Measurements from ENCODE around the gene SDK1.
"Not testable (repeated sequence)": the region's sequence is repeated elsewhere in the genome, so short reads cannot be mapped to it uniquely, and the experiment has no call there.

SDK1 gene

DNA sequence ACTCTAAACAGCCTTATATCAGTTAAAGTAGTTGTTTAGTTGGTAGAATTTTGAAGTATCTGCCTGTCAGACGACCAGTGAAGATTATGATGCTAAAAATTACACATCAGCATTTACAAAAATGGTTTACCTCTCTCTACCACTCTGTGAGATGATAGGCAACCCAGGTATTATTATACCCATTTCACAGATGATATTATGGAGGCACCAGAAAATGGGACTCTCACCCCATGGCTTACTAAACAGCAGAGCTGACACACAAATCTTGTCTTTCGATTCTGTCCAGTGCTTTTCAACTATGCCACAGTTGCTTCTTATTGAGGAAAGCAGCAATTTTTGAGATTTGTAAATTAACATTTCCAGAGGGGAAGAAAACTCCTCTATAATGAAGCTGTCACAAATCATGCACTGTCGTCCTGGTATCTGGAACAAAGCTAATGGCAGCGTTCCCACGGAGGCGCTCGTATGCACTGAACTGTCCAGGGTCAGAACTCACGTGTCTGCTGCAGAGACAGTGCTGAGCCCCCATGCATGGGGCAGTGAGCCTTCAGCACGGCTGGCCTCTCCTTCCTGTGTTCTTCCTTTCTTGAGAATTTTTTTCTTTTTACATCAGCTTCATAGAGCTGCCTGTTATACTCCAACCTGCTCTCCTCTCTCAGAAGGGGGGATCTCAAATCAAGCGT is 381.1 kb downstream of the SDK1 start:
- DNase-seq = no peak

DNA sequence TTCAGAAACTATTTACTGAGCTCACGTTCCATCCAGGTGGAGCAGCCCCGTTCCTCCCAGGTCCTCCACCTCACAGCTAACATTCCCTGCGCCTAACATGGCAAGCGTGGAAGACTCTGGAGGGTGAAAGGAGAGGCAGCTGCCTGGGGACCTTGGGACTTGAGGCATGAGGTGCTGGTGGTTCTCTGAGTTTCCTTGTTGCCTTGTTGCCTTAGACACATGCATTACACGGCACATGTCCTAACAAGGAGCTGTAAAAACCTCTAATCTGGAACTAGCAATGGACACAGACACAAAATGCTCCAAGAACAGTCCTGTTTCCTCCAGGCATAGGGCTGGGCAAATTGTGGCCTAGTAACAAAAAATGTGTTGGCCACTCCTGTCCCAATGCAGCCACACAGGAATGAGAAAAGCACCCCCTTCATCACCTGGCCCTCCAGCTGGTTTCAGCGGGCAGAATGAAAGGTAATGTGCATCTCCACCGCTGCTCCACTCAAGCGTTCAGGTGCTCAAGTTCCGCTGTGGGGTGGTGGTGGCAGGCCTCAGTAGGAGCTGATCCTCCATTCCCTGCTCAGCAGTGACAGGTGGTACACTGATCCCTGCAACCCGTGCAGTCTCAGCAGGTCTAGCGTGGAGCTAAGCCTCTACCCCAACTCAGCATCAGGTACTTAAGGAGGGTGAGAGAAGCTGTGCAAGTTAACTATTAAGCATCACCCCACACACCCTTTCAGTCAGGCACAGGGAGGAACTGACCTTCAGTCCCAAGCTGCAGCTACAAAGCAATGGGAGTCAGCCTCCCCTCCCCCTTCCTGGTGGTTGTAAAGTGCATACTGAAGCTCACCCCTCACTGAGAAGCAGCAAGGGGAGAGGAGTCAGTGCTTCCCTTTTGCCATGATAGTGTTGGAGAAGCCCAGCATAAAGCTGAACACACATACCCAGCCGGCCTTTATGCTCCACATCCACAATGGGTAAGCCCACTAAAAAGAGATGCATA is 382.8 kb downstream of the SDK1 start:
- DNase-seq = no peak

DNA sequence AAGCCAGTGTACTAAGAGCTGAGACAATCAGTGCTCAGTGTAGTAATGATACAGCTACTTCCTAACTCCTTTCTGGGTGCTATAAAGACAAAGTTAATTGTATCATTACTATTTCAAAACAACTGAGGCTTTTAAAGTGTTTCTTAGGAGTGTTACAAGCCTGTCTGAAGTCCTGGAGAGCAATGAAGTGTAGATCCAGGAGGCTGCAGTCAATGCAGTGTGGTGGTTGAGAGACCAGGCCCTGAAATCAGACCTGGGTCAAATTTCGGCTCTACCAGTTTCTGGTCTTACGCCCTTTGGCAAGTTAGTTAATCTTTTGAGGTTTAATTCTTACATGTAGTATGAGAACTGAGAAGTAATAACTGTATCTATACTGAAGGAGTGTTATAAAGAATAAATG is 387.0 kb downstream of the SDK1 start:
- no peak for DNase-seq

DNA sequence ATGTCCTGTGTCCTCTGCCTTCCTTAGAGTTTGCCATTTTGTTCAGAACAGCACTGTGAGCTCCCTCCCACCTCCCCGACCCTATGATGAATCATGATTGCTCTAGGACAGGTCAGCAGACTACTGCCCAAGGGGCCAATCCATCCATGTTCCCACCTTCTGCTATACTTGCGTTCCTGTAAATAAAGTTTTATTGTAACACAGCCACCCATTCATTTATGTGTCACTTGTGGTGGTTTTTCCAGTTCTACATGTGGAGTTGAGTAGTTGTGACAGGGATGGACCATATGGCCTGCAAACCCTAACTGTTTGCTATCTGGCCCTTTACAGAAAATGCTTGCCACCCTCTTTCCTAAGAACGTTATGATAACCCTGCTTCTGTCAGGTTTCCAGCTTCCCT is 387.8 kb downstream of the SDK1 start:
- DNase-seq = no peak

DNA sequence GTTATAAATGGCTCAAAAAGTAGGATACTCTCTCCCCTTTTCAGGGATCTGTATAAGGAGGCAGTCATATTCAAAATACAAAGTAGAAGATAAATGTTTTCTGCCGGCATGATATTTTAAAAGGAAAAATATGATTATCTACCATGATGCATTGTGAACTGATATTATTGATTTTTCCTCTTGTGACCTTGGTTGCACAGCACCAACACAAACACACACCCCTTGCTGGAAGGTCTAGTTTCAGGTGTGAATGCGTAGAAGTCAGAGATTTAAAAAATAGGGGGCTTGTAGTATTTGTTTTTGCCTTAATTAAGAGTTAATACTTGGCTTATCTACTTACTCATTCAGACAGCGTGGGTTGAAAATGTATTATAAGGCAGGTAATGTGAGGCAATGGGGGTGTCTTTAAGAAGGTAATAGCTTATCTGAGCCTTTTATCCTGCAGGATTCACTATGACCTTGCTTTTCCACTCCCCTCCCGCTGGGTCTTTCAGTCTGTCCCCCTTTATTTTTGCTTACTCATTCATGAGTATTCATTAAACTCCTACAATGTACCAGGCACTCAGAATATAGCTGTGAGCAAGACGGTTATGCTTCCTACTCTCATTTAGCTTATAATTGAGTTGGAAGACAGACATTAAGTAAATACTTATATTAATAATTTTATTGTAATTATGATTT is 390.6 kb downstream of the SDK1 start:
- DNase-seq = no peak

DNA sequence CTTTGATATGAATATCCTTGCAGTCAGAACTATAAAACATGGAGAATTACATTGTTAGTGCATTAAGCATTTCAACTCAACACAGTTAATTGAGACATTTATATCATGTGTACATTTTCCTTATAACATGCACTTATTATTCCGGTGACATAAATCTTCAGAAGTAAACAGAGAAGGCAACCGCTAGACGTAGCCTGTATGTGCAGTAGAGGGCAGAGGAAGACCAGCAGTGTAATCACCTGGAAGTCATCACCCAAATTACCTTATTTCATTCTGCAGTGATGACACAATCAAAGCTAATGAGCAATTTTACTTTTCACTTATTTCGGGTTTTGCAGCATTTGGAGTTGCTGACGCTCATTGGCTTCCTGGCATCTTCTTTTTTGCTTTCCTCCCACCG is 394.6 kb downstream of the SDK1 start:
- no peak for DNase-seq

DNA sequence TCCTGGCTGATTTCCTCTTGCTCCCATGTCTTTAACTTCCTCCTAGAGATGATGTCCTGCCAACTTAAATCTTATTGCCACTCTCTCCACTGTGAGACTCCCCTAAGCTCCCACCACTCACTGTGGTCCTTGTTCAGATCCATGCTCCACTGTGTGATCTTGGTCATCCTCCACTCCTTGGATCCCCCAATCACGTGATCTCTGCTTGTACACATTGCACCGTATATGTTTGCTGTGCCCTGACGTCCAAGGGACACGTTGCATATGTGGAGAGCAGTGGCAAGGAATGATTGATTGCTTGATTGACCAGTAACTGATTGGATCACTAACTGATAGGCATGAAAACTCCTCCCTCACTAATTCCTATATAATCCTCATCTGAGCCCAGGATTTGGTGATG is 395.1 kb downstream of the SDK1 start:
- DNase-seq = no peak

DNA sequence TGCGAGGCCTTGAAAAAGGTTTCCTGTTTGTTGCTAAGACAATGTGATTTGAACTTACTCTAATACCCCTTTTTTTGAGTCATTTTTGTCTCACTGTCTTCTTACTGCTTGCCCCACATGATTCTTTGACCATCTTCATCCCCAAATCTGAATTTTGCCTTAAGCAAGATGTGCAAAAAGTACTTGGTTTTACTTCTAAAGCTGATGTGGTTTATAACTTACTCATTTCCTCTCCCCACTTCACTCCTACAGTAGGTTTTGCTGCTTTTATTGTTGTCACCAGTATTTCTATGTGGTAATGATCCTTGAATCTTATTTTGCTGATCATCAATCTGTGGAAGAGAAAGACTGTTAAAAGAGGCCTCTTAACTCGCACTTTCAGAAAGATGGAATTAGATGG is 396.4 kb downstream of the SDK1 start:
- DNase-seq = no peak

DNA sequence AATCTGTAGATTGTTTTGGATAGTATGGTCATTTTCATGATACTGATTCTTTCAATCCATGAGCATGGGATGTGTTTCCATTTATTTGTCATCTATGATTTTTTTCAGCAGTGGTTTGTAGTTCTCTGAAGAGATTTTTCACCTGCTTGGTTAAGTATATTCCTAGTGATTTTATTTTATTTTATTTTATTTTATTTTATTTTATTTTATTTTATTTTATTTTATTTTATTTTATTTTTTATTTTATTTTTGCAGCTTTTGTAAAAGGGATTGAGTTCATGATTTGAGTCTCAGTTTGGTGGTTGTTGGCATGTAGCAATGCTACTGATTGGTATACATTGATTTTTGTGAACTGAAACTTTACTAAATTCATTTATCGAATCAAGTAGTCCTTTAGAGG is 404.2 kb downstream of the SDK1 start:
- DNase-seq = no peak

DNA sequence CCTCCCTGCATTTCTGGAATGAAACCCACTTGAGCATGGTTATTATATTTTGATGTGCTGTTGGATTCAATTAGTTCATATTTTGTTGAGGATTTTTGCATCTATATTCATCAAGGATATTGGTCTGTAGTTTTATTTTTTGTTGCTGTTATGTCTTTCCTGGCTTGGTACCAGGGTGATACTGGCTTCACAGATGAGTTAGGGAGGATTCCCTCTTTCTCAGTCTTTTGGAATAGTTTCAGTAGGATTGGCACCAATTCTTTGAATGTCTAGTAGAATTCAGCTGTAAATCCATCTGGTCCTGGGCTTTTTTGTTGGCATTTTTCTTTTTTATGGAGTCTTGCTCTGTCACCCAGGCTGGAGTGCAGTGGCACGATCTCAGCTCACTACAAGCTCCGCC is 405.0 kb downstream of the SDK1 start:
- DNase-seq = not testable (repeated sequence)

DNA sequence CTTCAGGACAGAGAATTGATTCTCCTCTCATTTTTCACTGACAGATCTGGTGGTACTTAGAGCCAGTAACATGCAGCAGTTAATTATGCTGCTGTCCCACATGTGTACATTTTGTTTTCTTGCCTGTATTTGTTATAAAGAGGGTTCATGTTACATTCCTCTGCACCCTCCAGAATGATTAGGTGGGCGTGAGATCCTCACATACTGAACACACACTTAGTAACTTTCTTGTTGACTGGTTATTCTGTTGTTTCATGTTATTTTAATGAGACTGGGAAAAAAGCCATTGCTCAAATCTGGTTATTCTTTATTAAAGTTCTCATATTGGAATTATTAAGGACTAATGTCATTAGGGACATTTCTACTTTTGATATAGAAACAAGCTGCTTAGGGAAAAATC is 409.1 kb downstream of the SDK1 start:
- DNase-seq = no peak

DNA sequence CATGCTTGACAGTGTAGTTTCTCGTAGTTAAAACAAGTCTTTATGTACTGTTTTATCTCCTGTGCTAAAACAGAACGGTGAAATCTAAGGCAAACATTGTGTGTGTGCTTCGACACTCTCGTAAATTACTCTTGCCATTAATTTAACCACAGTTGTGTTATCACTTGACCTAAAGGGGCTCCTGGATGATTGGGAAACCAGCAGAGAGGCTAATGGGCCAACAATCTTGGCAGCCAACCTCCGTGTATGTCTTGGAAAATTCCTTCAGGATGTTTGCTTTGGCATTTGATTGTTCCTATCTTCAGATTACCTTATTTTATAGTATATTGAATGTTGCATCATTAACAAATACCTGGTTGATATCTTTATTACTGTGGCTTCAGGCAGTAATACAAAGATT is 409.5 kb downstream of the SDK1 start:
- no peak for DNase-seq

DNA sequence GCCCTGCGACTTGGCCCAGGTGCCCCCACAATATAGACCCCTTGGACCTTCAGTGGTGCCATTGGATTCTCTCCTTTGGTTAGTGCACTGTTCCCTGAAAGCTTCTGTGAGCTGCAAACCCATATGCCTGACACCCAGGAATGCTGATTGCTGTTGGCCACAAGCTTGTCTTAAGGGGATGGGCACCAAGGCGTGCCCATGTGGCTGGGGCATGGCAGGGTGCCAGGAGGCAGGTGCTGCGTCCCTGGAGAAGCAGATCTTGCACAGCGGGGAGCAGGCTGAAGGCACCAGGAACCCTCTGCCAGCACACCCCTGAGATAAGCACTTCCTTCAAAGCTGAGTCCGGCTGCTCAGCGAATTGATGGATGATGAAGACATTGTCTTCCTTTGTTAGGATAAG is 411.8 kb downstream of the SDK1 start:
- DNase-seq = no peak

DNA sequence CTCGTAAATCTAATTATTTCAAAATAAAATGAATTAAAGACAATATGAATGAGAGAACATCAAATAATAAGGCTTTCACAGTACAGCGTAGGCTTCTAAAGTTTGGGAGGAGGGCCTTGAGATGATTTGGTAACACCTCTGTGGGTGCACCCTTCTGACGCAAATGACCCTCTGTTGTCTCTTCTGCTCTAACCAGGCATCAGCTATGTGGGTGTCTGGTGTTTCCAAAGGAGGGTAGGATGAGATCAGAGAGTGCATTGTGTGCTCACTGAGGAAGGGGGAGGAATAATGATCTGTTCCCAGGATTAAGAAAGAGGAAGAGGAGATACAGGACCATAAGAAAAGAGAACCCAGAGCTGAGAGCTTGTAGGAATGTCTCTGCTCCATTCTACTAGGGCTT is 420.4 kb downstream of the SDK1 start:
- no peak for DNase-seq

DNA sequence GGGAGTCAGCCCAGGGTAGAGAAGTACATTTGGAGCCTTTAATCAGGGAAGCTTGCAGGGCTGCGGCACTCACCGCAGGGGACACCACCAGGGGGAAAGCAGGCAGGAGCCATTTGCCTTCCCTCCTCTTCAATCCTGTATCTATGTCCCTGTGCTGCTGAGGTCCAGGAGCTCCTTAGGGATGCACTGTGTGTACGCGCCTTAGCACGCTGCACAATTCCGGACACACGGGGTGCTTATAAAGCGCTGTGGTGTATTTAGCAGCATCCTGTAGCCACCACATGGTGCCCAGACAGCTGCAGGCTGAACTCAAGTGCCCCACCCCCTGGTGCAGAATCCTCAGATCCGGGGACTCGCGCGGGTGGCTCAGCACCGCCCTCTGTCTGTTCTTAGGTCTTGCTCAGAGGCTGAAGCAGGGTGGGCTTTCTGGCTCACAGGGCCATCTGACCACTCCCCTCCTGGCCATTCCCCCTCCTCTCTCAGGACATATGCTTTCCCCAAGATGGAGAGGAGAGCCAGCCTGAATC is 421.4 kb downstream of the SDK1 start:
- DNase-seq = no peak

DNA sequence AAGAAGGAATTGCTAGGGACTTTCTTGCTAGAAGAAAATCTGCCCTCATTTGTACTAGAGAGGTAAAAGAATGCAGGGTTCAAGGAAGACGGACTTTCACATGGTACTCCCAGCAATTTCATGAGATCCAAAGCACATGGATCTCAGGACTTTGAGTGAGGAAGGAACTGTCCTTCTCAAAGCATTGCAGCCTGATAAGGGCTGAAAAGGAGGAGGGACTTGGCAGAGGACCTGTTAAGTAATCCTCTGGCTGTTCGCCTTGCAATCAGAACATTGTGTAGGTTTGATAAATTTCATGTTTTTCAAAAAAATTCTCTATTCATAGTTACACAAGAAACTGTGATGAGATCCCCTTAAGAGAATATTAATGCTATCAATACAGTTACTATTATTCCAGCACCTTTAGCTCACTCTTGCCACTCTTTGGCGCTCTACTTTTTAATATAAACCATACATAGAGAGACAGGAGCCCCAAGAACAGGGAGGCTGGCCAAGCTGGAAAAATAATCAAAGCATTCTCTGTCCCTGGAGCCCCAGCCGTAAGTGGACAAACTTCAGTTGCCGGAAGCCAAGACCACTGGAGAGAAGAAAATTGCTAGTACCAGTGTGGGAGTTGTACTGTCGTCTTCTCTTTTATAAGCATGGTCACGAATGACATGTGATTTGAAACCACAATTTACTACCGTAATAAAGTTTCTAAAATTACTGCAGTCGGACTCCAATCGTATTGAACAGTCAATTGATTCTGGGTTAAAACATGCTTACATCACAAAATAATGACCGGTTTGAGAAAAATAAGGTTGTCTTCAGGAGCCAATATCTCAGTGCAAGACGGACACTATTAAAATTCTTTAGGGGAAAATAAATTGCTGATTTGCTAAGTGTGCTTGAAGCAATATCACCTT is 424.4 kb downstream of the SDK1 start:
- no peak for DNase-seq

DNA sequence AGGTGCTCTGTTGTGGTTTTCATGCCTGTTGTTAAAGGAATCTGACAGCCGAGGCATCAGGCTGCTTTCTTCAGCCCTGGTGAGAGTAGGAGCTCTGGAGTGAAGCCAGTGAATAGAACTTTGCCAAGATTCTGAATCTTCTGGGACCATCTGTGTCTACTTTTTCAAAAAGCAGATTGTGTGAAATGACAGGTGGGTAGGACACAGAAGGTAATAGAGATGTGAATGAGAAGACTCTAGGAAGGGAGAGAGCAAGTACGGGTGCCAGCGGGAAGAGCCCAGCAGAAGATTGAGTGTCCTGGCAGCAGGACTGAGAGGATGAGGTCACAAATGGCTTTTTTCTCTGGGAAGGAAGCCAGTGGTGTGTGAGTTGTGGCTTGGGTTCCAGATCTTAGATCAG is 429.2 kb downstream of the SDK1 start:
- DNase-seq = no peak

DNA sequence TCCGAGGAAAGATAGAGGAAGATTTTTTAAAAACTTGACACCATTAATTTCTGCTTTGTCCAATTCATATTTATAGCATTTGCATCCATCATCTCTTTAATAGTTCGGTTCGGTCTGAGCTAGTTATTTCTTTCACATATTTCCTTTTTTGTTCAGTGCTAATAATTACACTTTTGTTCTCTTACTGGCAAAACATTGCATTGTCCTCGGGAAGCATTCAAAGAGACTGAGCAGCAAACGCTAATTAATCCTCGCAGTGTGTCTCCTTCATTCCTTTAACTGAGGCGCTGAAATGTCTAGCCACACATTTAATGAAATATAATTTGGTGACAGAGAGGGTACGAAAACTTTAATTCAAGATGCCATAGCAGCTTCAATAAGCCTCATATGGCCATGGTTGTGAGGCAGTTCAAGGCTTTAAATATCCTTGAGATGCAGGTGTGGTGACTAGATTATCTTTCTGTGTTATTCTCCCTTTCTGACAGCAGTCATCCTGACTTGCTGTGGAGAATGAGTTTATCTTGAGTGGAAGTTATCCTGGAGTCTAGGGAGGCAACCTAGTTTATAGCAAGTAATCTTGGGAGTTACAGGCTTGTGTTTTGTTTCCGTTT is 431.4 kb downstream of the SDK1 start:
- DNase-seq = no peak

DNA sequence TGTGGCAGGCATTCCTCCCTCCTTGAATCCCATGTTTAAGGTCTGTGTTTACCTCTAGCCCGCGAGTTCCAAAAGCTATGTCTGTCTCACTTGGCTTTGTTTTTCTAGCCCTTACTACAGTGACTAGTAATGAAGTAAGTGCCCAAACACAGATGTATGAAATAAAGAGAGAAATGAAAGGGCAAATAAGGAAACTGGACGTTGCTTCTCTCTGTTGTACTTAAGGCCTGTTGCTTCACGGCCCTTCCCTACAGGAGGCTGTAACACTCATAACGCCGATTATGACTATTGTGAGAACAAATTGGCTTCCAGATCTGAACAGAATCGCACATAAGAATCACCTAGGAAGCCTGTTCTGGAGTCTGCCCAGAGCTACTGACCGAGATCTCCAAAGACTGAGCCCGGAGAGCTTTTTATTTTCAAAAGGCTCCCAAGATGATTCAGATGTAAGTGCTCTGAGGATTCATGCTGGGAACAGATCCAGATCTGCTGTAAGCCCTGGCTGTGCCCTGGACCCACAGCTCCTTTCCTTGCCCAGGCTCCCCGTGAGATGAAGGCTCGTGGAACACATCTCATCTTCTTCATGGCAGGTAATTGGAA is 432.6 kb downstream of the SDK1 start:
- DNase-seq = no peak

DNA sequence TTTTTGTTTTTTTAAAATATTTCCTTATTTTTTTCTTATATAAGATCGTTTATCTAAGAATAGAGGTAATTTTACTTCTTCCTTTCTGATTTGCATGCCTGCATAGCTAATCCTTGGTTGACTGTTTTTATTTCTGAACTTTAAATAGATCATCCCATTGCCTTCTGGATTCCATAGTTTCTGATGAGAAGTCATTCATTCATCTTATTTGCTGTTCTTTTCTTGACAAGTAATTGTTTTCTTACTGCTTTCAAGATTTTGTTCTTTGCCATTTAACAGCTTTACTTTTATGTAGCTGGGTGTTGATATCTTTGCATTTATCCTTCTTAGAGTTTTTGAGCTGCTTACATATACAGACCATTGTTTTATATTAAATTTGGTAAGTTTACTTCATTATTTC is 437.9 kb downstream of the SDK1 start:
- no peak for DNase-seq

DNA sequence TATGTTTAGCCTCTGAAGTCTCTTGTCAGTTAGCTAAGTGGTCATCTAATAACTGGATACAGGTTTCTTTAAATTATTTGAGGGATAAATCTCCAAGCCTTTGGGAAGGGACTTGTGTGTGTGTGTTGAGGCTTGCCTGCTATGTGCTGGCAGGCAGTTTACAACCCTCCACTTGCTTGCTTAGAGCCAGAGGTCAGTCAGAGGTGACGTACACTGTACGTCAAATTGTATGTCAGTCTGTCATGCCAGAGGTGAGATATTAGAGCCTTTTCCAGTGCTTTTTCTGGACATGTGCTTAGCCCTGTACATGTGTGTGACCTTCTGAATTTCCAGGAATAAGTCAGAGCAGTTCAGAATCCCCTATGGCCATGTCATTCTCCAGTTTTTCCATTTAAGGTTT is 438.9 kb downstream of the SDK1 start:
- DNase-seq = no peak

DNA sequence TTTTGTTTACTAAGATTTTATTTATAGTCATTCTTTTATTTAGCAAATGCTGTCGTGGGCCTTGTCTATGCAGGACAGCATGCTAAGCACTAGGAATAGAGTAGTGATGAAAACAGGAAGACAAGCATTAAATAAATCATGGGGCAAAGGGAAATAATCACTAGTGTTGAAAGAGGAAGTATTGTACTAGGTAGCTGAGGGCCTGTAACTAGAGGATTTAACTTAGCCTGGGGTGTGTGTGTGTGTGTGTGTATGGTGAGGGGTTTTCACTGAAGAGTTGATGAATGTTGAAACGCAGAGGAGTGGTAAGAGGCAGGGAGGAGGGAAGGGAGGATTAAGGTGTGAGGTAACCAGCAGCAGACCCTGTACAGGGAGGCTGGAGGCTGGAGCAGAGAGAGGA is 446.4 kb downstream of the SDK1 start:
- DNase-seq = no peak

Data from NCI-H1436 (cell line).